Upper lobe of right lung (tissue), 1 donor: ENCODE measurements around the gene MLLT3. TPM values are rescaled to one million over a fixed set of nuclear protein-coding genes. Genes with fewer than 3 reads are reported as not detected.
"Not testable (repeated sequence)": the region's sequence is repeated elsewhere in the genome, so short reads cannot be mapped to it uniquely, and the experiment has no call there.

ENCODE experiments used
- ATAC-seq: fragments of 200-7000 bp; cut with Tn5 transposase; one replicate; pipeline ENCODE4 v1.9.1; 2020; ENCODE audit warnings: mild to moderate bottlenecking, moderate library complexity
- DNase-seq: peaks from one replicate; pipeline ENCODE4 v3.0.0-alpha.2; 2020
- H3K27ac ChIP-seq: fragments of 200-600 bp; one replicate; pipeline ENCODE4 v1.8.0; 2022
- H3K27me3 ChIP-seq: fragments of 200-600 bp; one replicate; pipeline ENCODE4 v1.8.0; 2022; ENCODE audit warnings: mild to moderate bottlenecking
- H3K36me3 ChIP-seq: fragments of 200-600 bp; one replicate; pipeline ENCODE4 v1.8.0; 2022
- H3K4me1 ChIP-seq: fragments of 200-600 bp; one replicate; pipeline ENCODE4 v1.8.0; 2022
- H3K4me3 ChIP-seq: fragments of 200-600 bp; one replicate; pipeline ENCODE4 v1.8.0; 2022; ENCODE audit warnings: mild to moderate bottlenecking
- H3K9me3 ChIP-seq: fragments of 200-600 bp; one replicate; pipeline ENCODE4 v1.8.0; 2022
- intact Hi-C: fragments of 100-400 bp; cut with DNase I; formaldehyde crosslinking; loops from one replicate; pipeline ENCODE4 v1.11.0; 2022
- total RNA-seq: library from RNA; stranded (reverse); fragmentation: NEBNext Ultra II Directional; extraction: Animal tissue kit (Norgen Biotek cat#: 25700); gene quantifications from one replicate; pipeline ENCODE4 v1.2.1, GENCODE V29; 2021
- TF ChIP-seq, protein P1 (sequence below): fragments of 200-600 bp; IDR thresholded peaks from one replicate; pipeline ENCODE4 v1.8.0; 2022; ENCODE audit warnings: antibody characterized with exemption
- donor health status: DM: no; HTN: yes; CAD: no; lungs with severe emphysema.

Gene MLLT3
- total RNA-seq, 1 donor from 2014 or later: 15.4 TPM

DNA sequence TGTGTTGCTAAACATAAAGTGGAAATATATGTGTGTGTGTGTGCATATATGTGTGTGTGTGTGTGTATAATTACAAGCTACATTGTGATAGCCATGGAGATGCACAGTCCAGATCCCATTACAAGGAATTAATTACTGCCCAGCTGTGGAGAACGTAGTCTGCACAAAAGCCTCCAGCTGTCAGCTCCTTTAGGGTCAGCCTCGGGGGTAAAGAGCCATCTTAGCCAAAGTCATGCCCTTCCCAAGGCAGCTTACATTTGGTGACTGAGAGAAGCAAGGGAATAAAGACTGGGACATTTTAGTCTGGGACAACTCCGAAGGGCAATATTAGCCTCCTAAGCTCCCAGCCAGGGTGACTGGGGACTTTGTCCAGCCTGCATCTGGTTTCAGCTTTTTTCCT, 39.9 kb upstream of the MLLT3 start:
- intact Hi-C loops: no loop called here
- TF ChIP-seq, protein P1, sequence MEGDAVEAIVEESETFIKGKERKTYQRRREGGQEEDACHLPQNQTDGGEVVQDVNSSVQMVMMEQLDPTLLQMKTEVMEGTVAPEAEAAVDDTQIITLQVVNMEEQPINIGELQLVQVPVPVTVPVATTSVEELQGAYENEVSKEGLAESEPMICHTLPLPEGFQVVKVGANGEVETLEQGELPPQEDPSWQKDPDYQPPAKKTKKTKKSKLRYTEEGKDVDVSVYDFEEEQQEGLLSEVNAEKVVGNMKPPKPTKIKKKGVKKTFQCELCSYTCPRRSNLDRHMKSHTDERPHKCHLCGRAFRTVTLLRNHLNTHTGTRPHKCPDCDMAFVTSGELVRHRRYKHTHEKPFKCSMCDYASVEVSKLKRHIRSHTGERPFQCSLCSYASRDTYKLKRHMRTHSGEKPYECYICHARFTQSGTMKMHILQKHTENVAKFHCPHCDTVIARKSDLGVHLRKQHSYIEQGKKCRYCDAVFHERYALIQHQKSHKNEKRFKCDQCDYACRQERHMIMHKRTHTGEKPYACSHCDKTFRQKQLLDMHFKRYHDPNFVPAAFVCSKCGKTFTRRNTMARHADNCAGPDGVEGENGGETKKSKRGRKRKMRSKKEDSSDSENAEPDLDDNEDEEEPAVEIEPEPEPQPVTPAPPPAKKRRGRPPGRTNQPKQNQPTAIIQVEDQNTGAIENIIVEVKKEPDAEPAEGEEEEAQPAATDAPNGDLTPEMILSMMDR: no peak

DNA sequence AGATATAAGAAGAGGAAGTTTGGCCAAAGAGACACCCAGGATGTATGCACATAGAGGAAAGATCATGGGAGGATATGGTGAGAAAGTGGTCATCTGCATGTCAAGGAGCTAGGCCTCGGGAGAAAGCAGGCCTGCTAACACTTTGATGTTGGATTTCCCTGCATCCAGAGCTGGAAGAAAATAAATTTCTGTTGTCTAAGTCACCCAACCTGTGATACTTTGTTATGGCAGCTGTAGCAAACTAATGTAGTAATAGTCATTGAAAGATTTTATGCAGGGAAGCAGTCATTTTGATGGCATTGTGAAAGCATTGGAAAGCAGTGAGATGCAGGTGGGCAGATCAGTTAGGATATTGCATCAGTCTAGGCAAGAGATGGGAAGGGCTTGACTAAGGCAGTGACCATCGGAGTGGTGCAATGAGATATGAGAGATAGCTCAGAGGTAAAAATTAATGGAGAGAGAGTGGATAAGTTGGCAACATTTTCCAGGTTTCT, 37.2 kb upstream of the MLLT3 start:
- Histone ChIP-seq H3K4me3 (no peak overlapping the region), H3K27ac (no peak overlapping the region), H3K27me3 (no peaks in the 10 kb centered on the region), H3K36me3 (no peaks in the 10 kb centered on the region), H3K9me3 (no peaks in the 10 kb centered on the region), H3K4me1 (no peaks in the 10 kb centered on the region)
- no peak for ATAC-seq
- intact Hi-C loops: no loop called here
- TF ChIP-seq, protein P1: no peak
- DNase-seq: no peak

More for the DNA sequence above, 39.9 kb upstream of the MLLT3 start:
- no peak for ATAC-seq
- H3K27me3 ChIP-seq: no peaks in the 10 kb centered on the region
- H3K4me1 ChIP-seq: no peaks in the 10 kb centered on the region
- DNase-seq: no peak
- H3K4me3 ChIP-seq: no peak overlapping the region
- H3K36me3 ChIP-seq: no peaks in the 10 kb centered on the region
- H3K9me3 ChIP-seq: no peaks in the 10 kb centered on the region
- H3K27ac ChIP-seq: no peak overlapping the region

DNA sequence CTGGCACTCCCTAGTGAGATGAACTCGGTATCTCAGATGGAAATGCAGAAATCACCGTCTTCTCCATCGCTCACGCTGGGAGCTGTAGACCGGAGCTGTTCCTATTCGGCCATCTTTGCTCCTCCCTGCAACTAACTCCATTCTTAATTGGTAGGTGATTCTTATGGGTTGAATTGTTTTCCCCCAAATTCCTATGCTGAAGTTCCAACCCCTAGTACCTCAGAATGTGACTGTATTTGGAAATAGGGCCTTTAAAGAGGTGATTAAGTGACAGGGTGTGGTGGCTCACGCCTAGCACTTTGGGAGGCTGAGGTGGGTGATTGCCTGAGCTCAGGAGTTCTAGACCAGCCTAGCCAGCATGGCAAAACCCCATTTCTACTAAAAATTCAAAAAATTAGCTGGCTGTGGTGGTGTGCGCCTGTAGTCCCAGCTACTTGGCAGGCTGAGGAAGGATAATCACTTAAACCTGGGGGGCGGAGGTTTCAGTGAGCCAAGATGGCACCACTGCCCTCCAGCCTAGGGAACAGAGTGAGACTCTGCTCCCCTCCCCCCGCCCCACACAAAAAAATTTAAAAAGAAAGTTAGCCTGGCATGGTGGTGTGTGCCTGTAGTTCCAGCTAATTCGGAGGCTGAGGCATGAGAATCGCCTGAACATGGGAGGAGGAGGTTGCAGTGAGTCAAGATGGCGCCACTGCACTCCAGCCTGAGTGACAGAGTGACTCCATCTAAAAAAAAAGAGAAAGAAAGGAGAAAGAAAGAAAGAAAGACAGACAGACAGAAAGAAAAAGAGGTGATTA, 36.6 kb upstream of the MLLT3 start:
- H3K36me3 ChIP-seq: no peaks in the 10 kb centered on the region
- H3K27ac ChIP-seq: peak overlapping the region; percentile 55
- peak; percentile 31 for ATAC-seq
- intact Hi-C loops: no loop called here
- H3K4me3 ChIP-seq: peak overlapping the region; percentile 50
- DNase-seq: no peak
- TF ChIP-seq, protein P1: no peak
- H3K4me1 ChIP-seq: no peaks in the 10 kb centered on the region
- no peaks in the 10 kb centered on the region for H3K9me3 ChIP-seq
- no peaks in the 10 kb centered on the region for H3K27me3 ChIP-seq

DNA sequence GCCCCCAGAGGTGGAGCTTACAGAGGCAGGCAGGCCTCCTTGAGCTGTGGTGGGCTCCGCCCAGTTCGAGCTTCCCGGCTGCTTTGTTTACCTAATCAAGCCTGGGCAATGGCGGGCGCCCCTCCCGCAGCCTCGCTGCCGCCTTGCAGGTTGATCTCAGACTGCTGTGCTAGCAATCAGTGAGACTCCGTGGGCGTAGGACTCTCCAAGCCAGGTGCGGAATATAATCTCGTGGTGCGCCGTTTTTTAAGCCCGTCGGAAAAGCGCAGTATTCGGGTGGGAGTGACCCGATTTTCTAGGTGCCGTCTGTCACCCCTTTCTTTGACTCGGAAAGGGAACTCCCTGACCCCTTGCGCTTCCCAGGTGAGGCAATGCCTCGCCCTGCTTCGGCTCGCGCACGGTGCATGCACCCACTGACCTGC, 36.0 kb upstream of the MLLT3 start:
- H3K4me3 ChIP-seq: peak overlapping the region; percentile 50
- H3K27me3 ChIP-seq, H3K36me3 ChIP-seq, H3K9me3 ChIP-seq, H3K4me1 ChIP-seq, intact Hi-C loops, ATAC-seq: not testable (repeated sequence)
- peak; percentile 73 for DNase-seq
- peak overlapping the region; percentile 55 for H3K27ac ChIP-seq

DNA sequence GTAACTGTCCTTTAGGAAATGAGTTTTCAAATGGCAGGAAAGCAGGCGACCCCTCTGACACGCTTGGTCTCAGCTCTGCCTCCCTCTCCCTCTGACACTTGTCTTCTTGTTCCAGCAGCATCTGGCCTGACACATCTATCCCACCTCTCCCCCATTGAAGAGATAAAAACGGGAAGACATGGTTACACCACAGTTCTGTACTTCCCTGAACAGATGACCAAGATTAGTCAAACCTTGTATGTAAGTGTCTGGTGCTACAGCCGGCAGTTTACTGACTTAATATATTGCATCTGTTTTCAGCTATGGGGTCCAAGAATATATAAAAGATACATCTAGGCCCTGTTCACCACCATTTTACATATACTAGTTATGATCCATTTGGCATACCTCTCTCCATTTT, 29.6 kb upstream of the MLLT3 start:
- ATAC-seq (peak; percentile 53), DNase-seq (no peak)
- H3K36me3 ChIP-seq: no peaks in the 10 kb centered on the region
- H3K9me3 ChIP-seq: no peaks in the 10 kb centered on the region
- TF ChIP-seq, protein P1: no peak
- no peak overlapping the region for H3K27ac ChIP-seq
- intact Hi-C loops: no loop called here
- no peak overlapping the region for H3K4me3 ChIP-seq
- H3K27me3 ChIP-seq: no peaks in the 10 kb centered on the region
- no peaks in the 10 kb centered on the region for H3K4me1 ChIP-seq

DNA sequence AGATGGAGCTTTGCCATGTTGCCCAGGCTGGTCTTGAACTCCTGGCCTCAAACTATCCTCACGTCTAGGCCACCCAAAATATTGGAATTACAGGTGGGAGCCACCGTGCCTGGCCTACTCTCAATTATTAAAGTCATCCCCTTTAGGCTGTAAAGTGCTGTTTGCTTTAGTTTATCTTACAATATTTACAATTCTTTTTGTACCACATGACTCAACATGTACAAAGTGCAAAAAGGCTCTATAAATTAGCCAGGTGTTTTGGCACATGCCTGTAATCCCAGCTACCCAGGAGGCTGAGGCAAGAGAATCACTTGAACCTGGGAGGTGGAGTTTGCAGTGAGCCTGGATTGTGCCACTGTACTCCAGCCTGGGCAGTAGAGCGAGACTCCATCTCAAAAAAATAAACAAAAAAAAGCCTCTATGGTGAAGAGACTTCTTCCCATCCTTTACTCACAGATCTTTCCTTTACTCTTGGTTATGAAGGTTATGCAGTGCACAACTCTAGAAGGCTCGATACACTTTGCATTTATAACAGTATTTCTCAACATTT, 28.5 kb upstream of the MLLT3 start:
- intact Hi-C loops: no loop called here

More for the DNA sequence above, 28.5 kb upstream of the MLLT3 start:
- no peaks in the 10 kb centered on the region for H3K36me3 ChIP-seq
- DNase-seq (no peak), ATAC-seq (no peak)
- TF ChIP-seq, protein P1: no peak
- H3K9me3 ChIP-seq: no peaks in the 10 kb centered on the region
- H3K4me1 ChIP-seq: no peaks in the 10 kb centered on the region
- H3K27ac ChIP-seq: no peak overlapping the region
- no peak overlapping the region for H3K4me3 ChIP-seq
- no peaks in the 10 kb centered on the region for H3K27me3 ChIP-seq
